ENCODE measurements around the gene PARP9.

PARP9 gene

GRCh38 chr3:122520861-122521260 lies 43.2 kb downstream of the PARP9 start:
- DNase-seq (ENCODE audit: low read depth in 1 of 2, low spot score in 1 of 2): no peak
- H3K27me3 ChIP-seq (ENCODE audit: insufficient read depth, poor library complexity, severe bottlenecking): no peaks in the 10 kb centered on the region
- TF ChIP-seq CTCF (IDR thresholded peaks at IDR 0.05; ENCODE audit: insufficient read depth, low read length) (no peak), REST (IDR thresholded peaks at IDR 0.05; ENCODE audit: insufficient replicate concordance, low read depth) (no peak), POLR2AphosphoS5 (IDR thresholded peaks at IDR 0.05; ENCODE audit: low read depth) (no peak), GABPA (IDR thresholded peaks at IDR 0.05; ENCODE audit: low read depth) (no peak), SPI1 (IDR thresholded peaks at IDR 0.05; ENCODE audit: borderline replicate concordance, low read depth) (no peak)

GRCh38 chr3:122519693-122520092 lies 44.4 kb downstream of the PARP9 start:
- no peak for TF ChIP-seq SPI1 (IDR thresholded peaks at IDR 0.05; ENCODE audit: borderline replicate concordance, low read depth)
- no peak for TF ChIP-seq CTCF (IDR thresholded peaks at IDR 0.05; ENCODE audit: insufficient read depth, low read length)
- no peak for TF ChIP-seq GABPA (IDR thresholded peaks at IDR 0.05; ENCODE audit: low read depth)
- TF ChIP-seq POLR2AphosphoS5 (IDR thresholded peaks at IDR 0.05; ENCODE audit: low read depth): no peak
- TF ChIP-seq REST (IDR thresholded peaks at IDR 0.05; ENCODE audit: insufficient replicate concordance, low read depth): no peak
- Histone ChIP-seq H3K4me3 (replicated peaks; ENCODE audit: insufficient read depth, low read length) (no peak overlapping the region), H3K27ac (replicated peaks) (no peak overlapping the region), H3K27me3 (ENCODE audit: insufficient read depth, poor library complexity, severe bottlenecking) (no peaks in the 10 kb centered on the region)
- DNase-seq (ENCODE audit: low read depth in 1 of 2, low spot score in 1 of 2): no peak

More at GRCh38 chr3:122520861-122521260, 43.2 kb downstream of the PARP9 start:
- no peak overlapping the region for H3K27ac ChIP-seq (replicated peaks)
- H3K4me3 ChIP-seq (replicated peaks; ENCODE audit: insufficient read depth, low read length): no peak overlapping the region

- TF ChIP-seq POLR2AphosphoS5 (IDR thresholded peaks at IDR 0.05; ENCODE audit: low read depth) (no peak), CTCF (IDR thresholded peaks at IDR 0.05; ENCODE audit: insufficient read depth, low read length) (no peak), GABPA (IDR thresholded peaks at IDR 0.05; ENCODE audit: low read depth) (no peak), REST (IDR thresholded peaks at IDR 0.05; ENCODE audit: insufficient replicate concordance, low read depth) (no peak), SPI1 (IDR thresholded peaks at IDR 0.05; ENCODE audit: borderline replicate concordance, low read depth) (no peak)
- Histone ChIP-seq H3K27ac (replicated peaks) (no peak overlapping the region), H3K27me3 (ENCODE audit: insufficient read depth, poor library complexity, severe bottlenecking) (no peaks in the 10 kb centered on the region), H3K4me3 (replicated peaks; ENCODE audit: insufficient read depth, low read length) (no peak overlapping the region)
- no peak for DNase-seq (ENCODE audit: low read depth in 1 of 2, low spot score in 1 of 2)
These were observed 47.2 kb downstream of the PARP9 start for GRCh38 chr3:122516846-122517360.
